Muscle layer of duodenum (tissue), 2 donors: ENCODE data around the gene ULBP3.
"Not testable (repeated sequence)": the region's sequence is repeated elsewhere in the genome, so short reads cannot be mapped to it uniquely, and the experiment has no call there.

Experiments
- H3K27ac ChIP-seq: one replicate; pipeline ENCODE4 v1.7.0; 2013; ENCODE audit warnings: mild to moderate bottlenecking, low read length
- H3K27me3 ChIP-seq: one replicate; pipeline ENCODE4 v1.7.0; 2013; ENCODE audit warnings: low read depth, mild to moderate bottlenecking, control low read depth, low read length
- H3K36me3 ChIP-seq, 2 donors: one replicate each; pipeline ENCODE4 v1.7.0; 2013; ENCODE audit warnings: low read length in 2 of 2, control low read depth in 1 of 2, mild to moderate bottlenecking in 1 of 2; ENCODE audit not compliant: insufficient read depth in 2 of 2, control insufficient read depth in 1 of 2
- H3K4me1 ChIP-seq, 2 donors: one replicate each; pipeline ENCODE4 v1.7.0; 2013; ENCODE audit warnings: low read length in 2 of 2, mild to moderate bottlenecking in 2 of 2, control low read depth in 1 of 2, moderate library complexity in 1 of 2; ENCODE audit not compliant: insufficient read depth in 2 of 2, control insufficient read depth in 1 of 2
- H3K4me3 ChIP-seq, 2 donors: one replicate each; pipeline ENCODE4 v1.7.0; 2013; ENCODE audit warnings: low read length in 2 of 2, low read depth in 1 of 2, mild to moderate bottlenecking in 1 of 2
- H3K9me3 ChIP-seq, 2 donors: one replicate each; pipeline ENCODE4 v1.7.0; 2013; ENCODE audit warnings: low read length in 2 of 2, control low read depth in 1 of 2, mild to moderate bottlenecking in 1 of 2; ENCODE audit not compliant: control insufficient read depth in 1 of 2
- donor health status: healthy.

Gene ULBP3

GRCh38 chr6:150026976-150027805 lies 41.7 kb downstream of the ULBP3 start:
- no peak overlapping the region for H3K27ac ChIP-seq
- H3K4me3 ChIP-seq = no peak overlapping the region
- peaks cover 0 to 14% of the 10 kb centered on the region in 2 donors for H3K4me1 ChIP-seq
- peaks cover 26% of the 10 kb centered on the region for H3K27me3 ChIP-seq
- no peaks in the 10 kb centered on the region for H3K9me3 ChIP-seq
- H3K36me3 ChIP-seq = no peaks in the 10 kb centered on the region

DNA sequence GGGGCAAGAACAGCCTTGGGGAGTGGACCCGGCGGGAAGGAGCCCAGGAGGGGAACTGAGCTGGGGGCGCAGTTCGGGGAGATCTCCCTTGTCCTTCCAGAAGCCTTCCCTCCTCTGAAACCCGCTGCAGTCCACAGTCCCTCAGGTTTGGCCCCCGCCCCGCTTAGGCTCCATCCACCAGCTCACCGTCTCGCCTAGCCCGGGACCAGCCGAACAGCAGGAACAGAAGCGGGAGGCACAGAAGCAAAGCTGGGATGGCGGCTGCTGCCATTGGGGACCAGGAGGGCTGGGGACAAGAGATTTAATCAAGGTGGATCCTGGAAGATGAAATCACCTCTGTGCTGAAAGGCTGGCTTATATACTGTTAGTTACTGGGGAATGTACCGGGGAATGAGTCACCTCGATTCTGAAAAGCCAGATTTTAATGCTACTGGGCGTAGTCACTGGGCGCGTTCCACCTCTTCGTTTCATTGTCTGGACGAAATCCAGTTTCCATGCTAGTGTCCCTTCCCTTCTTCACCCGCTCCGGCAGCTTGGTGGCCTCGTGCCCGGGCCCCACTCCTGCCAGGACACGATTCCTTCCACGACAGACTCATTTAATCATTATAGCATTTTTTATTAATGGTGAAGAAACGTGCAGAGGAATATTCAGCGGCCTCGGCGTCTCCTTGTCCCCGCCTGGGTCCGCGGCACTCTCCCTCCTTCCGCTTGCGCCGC lies 43.6 kb downstream of the ULBP3 start, which contains the start of gene RAET1L:
RAET1L (minus strand) TSS at position 332 of the 717 bp plus-strand sequence; CDS start at position 271, 61 bp downstream.
- H3K27me3 ChIP-seq = peaks cover 26% of the 10 kb centered on the region
- H3K36me3 ChIP-seq = no peaks in the 10 kb centered on the region
- no peaks in the 10 kb centered on the region for H3K9me3 ChIP-seq
- H3K4me1 ChIP-seq = peaks cover 0 to 14% of the 10 kb centered on the region in 2 donors
- peak within 1 kb of the TSS; percentile 16 to 50 for H3K4me3 ChIP-seq
- H3K27ac ChIP-seq = no peak within 1 kb of the TSS

GRCh38 chr6:150024646-150025155 lies 44.2 kb downstream of the ULBP3 start:
- Histone ChIP-seq H3K9me3 (no peaks in the 10 kb centered on the region), H3K4me3 (no peak overlapping the region), H3K36me3 (no peaks in the 10 kb centered on the region), H3K27ac (no peak overlapping the region), H3K4me1 (peaks cover 0 to 14% of the 10 kb centered on the region in 2 donors), H3K27me3 (peaks cover 26% of the 10 kb centered on the region)

GRCh38 chr6:150024021-150024420 lies 44.9 kb downstream of the ULBP3 start:
- Histone ChIP-seq H3K4me1 (peaks cover 0 to 14% of the 10 kb centered on the region in 2 donors), H3K27me3 (peaks cover 28% of the 10 kb centered on the region)
- not testable (repeated sequence) for H3K4me3 ChIP-seq, H3K9me3 ChIP-seq, H3K36me3 ChIP-seq, H3K27ac ChIP-seq

DNA sequence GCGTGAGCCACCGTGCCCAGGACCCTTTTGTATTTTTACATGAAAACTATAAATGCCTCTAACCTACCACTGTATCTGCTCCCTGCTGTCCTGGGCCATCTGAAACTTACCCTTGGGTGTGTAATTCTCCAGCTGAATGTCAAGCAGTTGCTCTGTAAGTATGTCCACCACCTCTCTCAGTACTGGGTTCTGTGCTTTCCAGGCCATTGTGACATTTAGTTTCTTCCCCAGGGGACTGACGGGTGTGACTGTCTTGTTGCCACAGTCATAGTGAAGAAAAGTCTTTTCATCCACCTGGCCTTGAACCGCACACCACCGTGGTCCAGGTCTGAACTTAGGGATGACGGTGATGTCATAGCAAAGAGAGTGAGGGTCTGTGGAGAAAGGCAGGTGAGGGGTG lies 47.1 kb downstream of the ULBP3 start:
- H3K36me3 ChIP-seq, H3K4me3 ChIP-seq, H3K27ac ChIP-seq, H3K9me3 ChIP-seq: not testable (repeated sequence)
- Histone ChIP-seq H3K4me1 (peaks cover 0 to 14% of the 10 kb centered on the region in 2 donors), H3K27me3 (peaks cover 28% of the 10 kb centered on the region)

- H3K27me3 ChIP-seq = peaks cover 30% of the 10 kb centered on the region
Observed at GRCh38 chr6:150018846-150019580, 49.9 kb downstream of the ULBP3 start.

DNA sequence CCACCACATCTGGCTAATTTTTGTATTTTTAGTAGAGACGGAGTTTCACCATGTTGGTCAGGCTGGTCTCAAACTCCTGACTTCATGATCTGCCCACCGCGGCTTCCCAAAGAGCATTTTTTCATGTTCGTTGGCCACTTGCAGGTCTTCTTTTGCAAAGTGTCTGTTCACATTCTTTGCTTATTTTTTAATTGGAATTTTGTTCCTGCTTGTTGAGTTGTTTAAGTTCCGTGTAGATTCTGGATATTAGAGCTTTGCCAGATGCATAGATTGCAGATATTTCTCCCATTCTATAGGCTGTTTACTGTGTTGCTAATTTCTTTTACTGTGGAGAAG lies 51.8 kb downstream of the ULBP3 start:
- H3K9me3 ChIP-seq, H3K27ac ChIP-seq, H3K4me1 ChIP-seq, H3K36me3 ChIP-seq, H3K4me3 ChIP-seq: not testable (repeated sequence)
- peaks cover 43% of the 10 kb centered on the region for H3K27me3 ChIP-seq

More at GRCh38 chr6:150018846-150019580, 49.9 kb downstream of the ULBP3 start:
- Histone ChIP-seq H3K9me3 (no peaks in the 10 kb centered on the region), H3K4me1 (peaks cover 0 to 5% of the 10 kb centered on the region in 2 donors), H3K36me3 (no peaks in the 10 kb centered on the region), H3K27ac (no peak overlapping the region), H3K4me3 (no peak overlapping the region)

DNA sequence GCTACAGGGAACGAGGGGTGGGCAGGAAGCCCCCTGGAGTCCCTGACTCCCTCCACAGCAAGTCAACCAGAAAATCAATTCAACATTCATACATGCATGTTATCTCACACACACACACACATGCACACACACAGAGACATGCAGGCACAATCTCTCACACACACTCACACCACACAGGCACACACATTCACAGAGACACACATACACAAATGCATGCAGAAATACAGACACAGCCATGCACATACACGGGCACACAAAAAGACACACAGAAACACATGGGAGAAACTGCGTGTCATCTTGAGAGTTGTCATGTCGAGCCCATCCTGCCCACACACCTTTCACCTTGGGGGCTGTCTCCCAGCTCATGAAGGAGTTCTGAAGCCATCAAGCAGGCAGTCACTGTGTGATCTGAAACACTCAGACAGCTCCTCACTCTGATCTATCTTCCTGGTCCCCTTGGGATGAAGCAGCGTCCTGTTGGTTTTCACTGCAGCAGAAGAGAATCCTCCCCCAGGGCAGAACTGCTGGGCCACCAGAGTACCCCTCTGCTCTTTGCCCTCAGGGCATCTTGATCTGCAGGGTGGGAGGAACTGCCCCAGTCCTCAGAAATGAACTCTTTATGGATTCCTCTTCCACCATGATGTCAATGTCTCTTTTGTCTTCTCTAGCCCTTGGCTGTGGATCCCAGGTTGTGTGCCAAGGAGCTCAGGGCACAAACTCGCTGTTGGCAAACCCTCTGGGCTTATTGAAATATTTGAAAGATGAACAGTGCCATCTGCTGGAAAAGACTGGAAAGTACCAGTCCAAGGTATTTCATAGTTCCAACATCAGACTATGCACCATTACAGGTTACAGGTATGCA lies 52.4 kb downstream of the ULBP3 start:
- peaks cover 46% of the 10 kb centered on the region for H3K27me3 ChIP-seq
- no peaks in the 10 kb centered on the region for H3K9me3 ChIP-seq
- H3K27ac ChIP-seq = no peak overlapping the region
- H3K4me1 ChIP-seq = peaks cover 0 to 5% of the 10 kb centered on the region in 2 donors
- no peaks in the 10 kb centered on the region for H3K36me3 ChIP-seq
- H3K4me3 ChIP-seq = no peak overlapping the region

DNA sequence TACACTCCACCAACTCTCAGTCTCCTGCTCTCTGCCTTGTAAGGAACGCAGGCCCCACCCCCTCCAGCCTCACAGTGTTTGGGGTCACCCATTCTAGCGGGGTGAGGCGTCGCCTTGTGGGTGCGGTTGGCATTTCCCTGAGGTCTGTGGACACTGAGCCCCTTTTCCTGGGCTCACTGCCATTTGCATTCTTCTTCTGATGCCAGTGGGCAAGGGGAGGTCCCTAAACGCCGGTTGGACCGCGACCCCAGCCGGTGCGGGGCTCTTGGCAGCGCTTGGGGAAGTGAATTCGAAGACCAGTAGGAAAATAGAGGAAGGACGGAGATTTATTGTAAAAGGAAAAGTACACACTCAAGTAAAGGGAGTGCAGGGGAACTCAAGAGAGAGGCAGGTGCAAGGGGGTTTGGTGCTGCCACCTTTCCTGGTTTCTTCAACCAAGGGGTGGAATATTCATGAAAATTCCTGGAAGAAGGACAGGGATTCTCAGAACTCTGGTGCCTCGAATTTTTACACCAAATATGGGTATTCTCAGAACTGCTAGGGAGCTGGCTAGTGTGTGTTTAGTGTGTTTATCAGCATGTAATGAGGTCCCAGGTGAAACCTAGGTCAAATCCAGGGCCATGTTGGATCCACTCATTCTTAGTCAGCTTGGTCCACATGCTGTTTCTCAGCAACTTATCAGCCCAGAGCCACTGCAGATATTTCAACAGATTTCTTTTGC lies 53.5 kb downstream of the ULBP3 start:
- H3K4me1 ChIP-seq, H3K27ac ChIP-seq, H3K4me3 ChIP-seq, H3K36me3 ChIP-seq, H3K9me3 ChIP-seq: not testable (repeated sequence)
- H3K27me3 ChIP-seq = peaks cover 46% of the 10 kb centered on the region

GRCh38 chr6:150014623-150015280 lies 54.2 kb downstream of the ULBP3 start:
- not testable (repeated sequence) for H3K36me3 ChIP-seq, H3K27ac ChIP-seq, H3K9me3 ChIP-seq, H3K4me3 ChIP-seq, H3K4me1 ChIP-seq
- H3K27me3 ChIP-seq = peaks cover 52% of the 10 kb centered on the region
